Astrocyte (in vitro differentiated cells and primary cell): Measurements from ENCODE around the gene POGZ.

Experiments
- EZH2 ChIP-seq: IDR thresholded peaks from 2 replicates; pipeline ENCODE4 v1.6.1; 2012; ENCODE audit warnings: mild to moderate bottlenecking, low read length, inconsistent platforms; ENCODE audit not compliant: insufficient read depth
- TF ChIP-seq, protein P1 (sequence below): IDR thresholded peaks from 2 replicates; pipeline ENCODE4 v1.5.1; 2011; ENCODE audit warnings: low read depth, mild to moderate bottlenecking, inconsistent platforms, low read length, moderate library complexity; ENCODE audit not compliant: insufficient read depth

- TF ChIP-seq, protein P1, sequence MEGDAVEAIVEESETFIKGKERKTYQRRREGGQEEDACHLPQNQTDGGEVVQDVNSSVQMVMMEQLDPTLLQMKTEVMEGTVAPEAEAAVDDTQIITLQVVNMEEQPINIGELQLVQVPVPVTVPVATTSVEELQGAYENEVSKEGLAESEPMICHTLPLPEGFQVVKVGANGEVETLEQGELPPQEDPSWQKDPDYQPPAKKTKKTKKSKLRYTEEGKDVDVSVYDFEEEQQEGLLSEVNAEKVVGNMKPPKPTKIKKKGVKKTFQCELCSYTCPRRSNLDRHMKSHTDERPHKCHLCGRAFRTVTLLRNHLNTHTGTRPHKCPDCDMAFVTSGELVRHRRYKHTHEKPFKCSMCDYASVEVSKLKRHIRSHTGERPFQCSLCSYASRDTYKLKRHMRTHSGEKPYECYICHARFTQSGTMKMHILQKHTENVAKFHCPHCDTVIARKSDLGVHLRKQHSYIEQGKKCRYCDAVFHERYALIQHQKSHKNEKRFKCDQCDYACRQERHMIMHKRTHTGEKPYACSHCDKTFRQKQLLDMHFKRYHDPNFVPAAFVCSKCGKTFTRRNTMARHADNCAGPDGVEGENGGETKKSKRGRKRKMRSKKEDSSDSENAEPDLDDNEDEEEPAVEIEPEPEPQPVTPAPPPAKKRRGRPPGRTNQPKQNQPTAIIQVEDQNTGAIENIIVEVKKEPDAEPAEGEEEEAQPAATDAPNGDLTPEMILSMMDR = no peak
- TF ChIP-seq EZH2 = no peak
Observed at GRCh38 chr1:151372058-151372934, 87.0 kb downstream of the POGZ start, which contains the start of gene SELENBP1.
